GM19238 (cell line): ENCODE results near the gene RELB.

Experiments
- DNase-seq: peaks from one replicate; pipeline ENCODE4 v3.0.0; 2011; ENCODE audit warnings: low spot score; ENCODE audit not compliant: insufficient read length

The RELB gene

GRCh38 chr19:45079063-45079910, 78.0 kb downstream of the RELB start, which contains the start of gene GEMIN7:
TSS of gene GEMIN7 (plus strand) at chr19:45079260. CDS start at chr19:45090115, 10,855 bp downstream.
- peak; percentile 77 for DNase-seq

DNA sequence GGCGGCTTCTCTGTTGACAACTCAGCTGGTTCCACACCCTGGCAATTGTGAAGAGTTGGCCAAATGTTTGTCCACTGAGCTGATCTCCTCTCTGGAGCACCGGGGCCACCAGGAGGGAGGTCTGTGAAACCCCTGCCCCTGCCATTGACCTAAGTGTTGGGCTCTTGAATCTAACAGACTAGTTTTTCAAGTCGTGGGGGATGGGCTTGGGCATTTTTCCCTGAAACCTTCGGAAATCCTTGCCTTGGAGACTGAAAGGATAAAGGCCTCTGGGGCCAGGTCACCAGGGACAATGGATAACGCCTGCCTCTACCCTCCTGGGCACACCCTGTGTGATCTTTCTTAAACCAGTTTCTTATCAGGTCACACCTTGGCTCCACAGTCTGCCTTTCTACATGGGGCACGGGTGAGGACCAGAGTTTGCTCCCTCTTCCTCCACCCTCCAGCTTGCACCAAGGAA, 78.7 kb downstream of the RELB start:
- no peak for DNase-seq

GRCh38 chr19:45082170-45082569, 80.9 kb downstream of the RELB start:
- DNase-seq, result no peak

DNA sequence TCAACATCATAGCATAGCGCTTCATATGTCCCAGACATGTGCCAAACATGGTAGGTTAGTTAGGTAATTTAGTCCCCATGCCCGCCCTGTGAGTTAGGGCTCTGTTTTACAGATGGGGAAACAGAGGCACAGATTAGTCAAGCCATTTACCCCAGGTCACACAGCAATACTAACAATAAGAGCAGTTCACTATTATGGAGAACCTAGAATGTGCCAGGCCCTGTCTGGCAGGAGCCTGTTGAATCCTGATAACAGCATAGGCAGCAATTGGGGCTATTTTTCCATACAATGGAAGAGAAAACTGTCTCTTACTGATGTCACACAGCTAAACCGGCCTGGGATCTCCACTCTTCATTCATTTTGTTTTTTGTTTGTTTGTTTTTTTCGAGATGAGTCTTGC, 85.2 kb downstream of the RELB start:
- DNase-seq, result no peak

GRCh38 chr19:45087531-45087930, 86.3 kb downstream of the RELB start:
- DNase-seq, result no peak
